ENCODE measurements around the gene HOXC4. TPM values are rescaled to one million over a fixed set of nuclear protein-coding genes. Genes with fewer than 3 reads are reported as not detected.

Gene HOXC4
- total and polyA plus RNA-seq, 12 donors, result 0.78 to 7.4 (median 2.9) TPM

- 65 to 74% (median 67%) methylated on average over 10 to 12 of the region's 12 CpGs for WGBS, 4 donors
- H3K36me3 ChIP-seq (replicated peaks in 1 of 2), result no peaks in the 10 kb centered on the region
- no peak overlapping the region for H3K4me3 ChIP-seq
- peaks cover 3% of the 10 kb centered on the region for H3K27me3 ChIP-seq
- TF ChIP-seq POLR2A (IDR thresholded peaks at IDR 0.05) (no peak), CTCF (IDR thresholded peaks at IDR 0.05) (no peak)
- DNase-seq, result no peak
- intact Hi-C loops (cut with DNase I), result no loop called here
- no peaks in the 10 kb centered on the region for H3K9me3 ChIP-seq (replicated peaks in 1 of 3)
- H3K4me1 ChIP-seq (replicated peaks in 1 of 2), result peaks cover 0 to 13% of the 10 kb centered on the region in 2 donors
- H3K27ac ChIP-seq, result peak overlapping the region in 3 of 5 donors; percentile 5 to 81 (median 78)
Observed at GRCh38 chr12:54051026-54051842, 2.4 kb upstream of the HOXC4 start.

- peak in 1 of 7 donors; percentile 76 for DNase-seq
- WGBS, 4 donors, result 54 to 72% (median 63%) methylated on average over 24 of the region's 24 CpGs
- peak overlapping the region in 2 of 5 donors; percentile 78 to 81 for H3K27ac ChIP-seq
Observed at GRCh38 chr12:54051874-54052437, 1.7 kb upstream of the HOXC4 start.

GRCh38 chr12:54052438-54053002 is 1.1 kb upstream of the HOXC4 start:
- 55 to 74% (median 59%) methylated on average over 6 to 10 of the region's 10 CpGs for WGBS, 4 donors
- H3K36me3 ChIP-seq (replicated peaks in 1 of 2), result no peaks in the 10 kb centered on the region
- H3K4me3 ChIP-seq, result peak overlapping the region in 1 of 4 donors; percentile 6
- no peak for TF ChIP-seq POLR2A (IDR thresholded peaks at IDR 0.05)
- no peak for TF ChIP-seq CTCF (IDR thresholded peaks at IDR 0.05)
- no peaks in the 10 kb centered on the region for H3K9me3 ChIP-seq (replicated peaks in 1 of 3)
- intact Hi-C loops (cut with DNase I), result no loop called here
- DNase-seq, result no peak
- H3K27me3 ChIP-seq, result no peaks in the 10 kb centered on the region
- H3K27ac ChIP-seq, result peak overlapping the region in 3 of 5 donors; percentile 21 to 81 (median 78)
- H3K4me1 ChIP-seq (replicated peaks in 1 of 2), result peaks cover 0 to 13% of the 10 kb centered on the region in 2 donors

More at GRCh38 chr12:54051874-54052437, 1.7 kb upstream of the HOXC4 start:
- intact Hi-C loops (cut with DNase I), result no loop called here
- H3K4me1 ChIP-seq (replicated peaks in 1 of 2), result peaks cover 0 to 13% of the 10 kb centered on the region in 2 donors
- H3K9me3 ChIP-seq (replicated peaks in 1 of 3), result no peaks in the 10 kb centered on the region
- no peaks in the 10 kb centered on the region for H3K36me3 ChIP-seq (replicated peaks in 1 of 2)
- H3K4me3 ChIP-seq, result peak overlapping the region in 1 of 4 donors; percentile 6
- TF ChIP-seq CTCF (IDR thresholded peaks at IDR 0.05) (no peak), POLR2A (IDR thresholded peaks at IDR 0.05) (no peak)
- H3K27me3 ChIP-seq, result peaks cover 3% of the 10 kb centered on the region
